Activated T-helper 1 cell treated with anti-CD3 and anti-CD28 coated beads, Interleukin-12 subunit alpha, Interleukin-12 subunit beta, Interleukin-2, Interleukin-4 antibody, amounts not matched to agents 30 ng/mL and 10 ng/mL and 1 ng/mL, durations not matched to agents 14 hours and 24 hours and 36 hours (primary cell): Measurements from ENCODE around the gene HMOX2. TPM values are rescaled to one million over a fixed set of nuclear protein-coding genes. Genes with fewer than 3 reads are reported as not detected.

Experiments used
- DNase-seq: peaks from one replicate; pipeline ENCODE4 v3.0.0; 2021; ENCODE audit warnings: low spot score
- H3K27ac Mint-ChIP-seq: one replicate; pipeline ENCODE4 v1.8.0; 2021; ENCODE audit warnings: mild to moderate bottlenecking, mixed read lengths
- H3K27me3 Mint-ChIP-seq: one replicate; pipeline ENCODE4 v1.8.0; 2022; ENCODE audit warnings: mild to moderate bottlenecking, moderate library complexity, mixed read lengths; ENCODE audit not compliant: insufficient read depth
- H3K36me3 Mint-ChIP-seq: one replicate; pipeline ENCODE4 v1.8.0; 2021; ENCODE audit warnings: low read depth, mixed read lengths
- H3K4me1 Mint-ChIP-seq: one replicate; pipeline ENCODE4 v1.8.0; 2021; ENCODE audit warnings: low read depth, mixed read lengths
- H3K4me3 Mint-ChIP-seq: one replicate; pipeline ENCODE4 v1.8.0; 2021; ENCODE audit warnings: mild to moderate bottlenecking, moderate library complexity, mixed read lengths
- H3K9me3 Mint-ChIP-seq: one replicate; pipeline ENCODE4 v1.8.0; 2021; ENCODE audit warnings: mixed read lengths
- intact Hi-C: fragments of 100-400 bp; cut with micrococcal nuclease; formaldehyde crosslinking; loops from one replicate; pipeline ENCODE4 v1.15.1; 2024
- total RNA-seq: library from RNA; stranded (reverse); gene quantifications from 2 replicates; pipeline ENCODE4 v1.2.3, GENCODE V29; 2022

The HMOX2 gene
- total RNA-seq, 1 donor from 2014 or later, result 64.7 TPM

GRCh38 chr16:4474192-4474961 lies 1.8 kb upstream of the HMOX2 start, which contains the start of gene NMRAL1:
Gene NMRAL1 (minus strand): TSS chr16:4474625. CDS start chr16:4474132, 493 bp downstream.
- intact Hi-C loops, result no loop called here
- Mint-ChIP-seq H3K4me1 (peaks cover 21% of the 10 kb centered on the region), H3K9me3 (no peaks in the 10 kb centered on the region), H3K27me3 (no peaks in the 10 kb centered on the region), H3K27ac (peak within 1 kb of the TSS; percentile 87), H3K4me3 (peak within 1 kb of the TSS; percentile 88), H3K36me3 (peaks cover 13% of the 10 kb centered on the region)
- DNase-seq, result peak; percentile 82

GRCh38 chr16:4477966-4478365 lies 1.8 kb downstream of the HMOX2 start:
- peaks cover 38% of the 10 kb centered on the region for H3K4me1 Mint-ChIP-seq
- no peak for DNase-seq
- intact Hi-C loops, result loop anchor here (2.0 to 5.0 kb wide), 4 partner anchors 147 to 371 kb away; partner anchors contain the start of genes ADCY9, MGRN1 and TFAP4
- H3K27ac Mint-ChIP-seq, result peak overlapping the region; percentile 44
- H3K9me3 Mint-ChIP-seq, result no peaks in the 10 kb centered on the region
- peak overlapping the region; percentile 89 for H3K4me3 Mint-ChIP-seq
- no peaks in the 10 kb centered on the region for H3K27me3 Mint-ChIP-seq
- peaks cover 15% of the 10 kb centered on the region for H3K36me3 Mint-ChIP-seq

GRCh38 chr16:4481526-4481925 lies 5.3 kb downstream of the HMOX2 start:
- no peak overlapping the region for H3K4me3 Mint-ChIP-seq
- peaks cover 48% of the 10 kb centered on the region for H3K4me1 Mint-ChIP-seq
- H3K27me3 Mint-ChIP-seq, result no peaks in the 10 kb centered on the region
- no peaks in the 10 kb centered on the region for H3K9me3 Mint-ChIP-seq
- intact Hi-C loops, result no loop called here
- H3K36me3 Mint-ChIP-seq, result peaks cover 20% of the 10 kb centered on the region
- no peak overlapping the region for H3K27ac Mint-ChIP-seq
- no peak for DNase-seq

GRCh38 chr16:4481963-4482362 lies 5.8 kb downstream of the HMOX2 start:
- H3K27me3 Mint-ChIP-seq, result no peaks in the 10 kb centered on the region
- H3K4me1 Mint-ChIP-seq, result peaks cover 49% of the 10 kb centered on the region
- intact Hi-C loops, result no loop called here
- DNase-seq, result no peak
- no peaks in the 10 kb centered on the region for H3K9me3 Mint-ChIP-seq
- H3K36me3 Mint-ChIP-seq, result peaks cover 20% of the 10 kb centered on the region
- H3K27ac Mint-ChIP-seq, result no peak overlapping the region
- H3K4me3 Mint-ChIP-seq, result no peak overlapping the region

GRCh38 chr16:4486126-4486893 lies 10.1 kb downstream of the HMOX2 start:
- no peak overlapping the region for H3K4me3 Mint-ChIP-seq
- H3K9me3 Mint-ChIP-seq, result no peaks in the 10 kb centered on the region
- peaks cover 28% of the 10 kb centered on the region for H3K36me3 Mint-ChIP-seq
- no peaks in the 10 kb centered on the region for H3K27me3 Mint-ChIP-seq
- no peak for DNase-seq
- intact Hi-C loops, result no loop called here
- peak overlapping the region; percentile 33 for H3K27ac Mint-ChIP-seq
- peaks cover 61% of the 10 kb centered on the region for H3K4me1 Mint-ChIP-seq

- intact Hi-C loops, result loop anchor here (1.0 kb wide), 2 partner anchors 12 to 17 kb away; partner anchors contain the start of gene HMOX2
- no peak for DNase-seq
- Mint-ChIP-seq H3K36me3 (peaks cover 24% of the 10 kb centered on the region), H3K27me3 (no peaks in the 10 kb centered on the region), H3K27ac (peak overlapping the region; percentile 76), H3K9me3 (no peaks in the 10 kb centered on the region), H3K4me3 (peak overlapping the region; percentile 48), H3K4me1 (peaks cover 45% of the 10 kb centered on the region)
Observed at GRCh38 chr16:4487955-4488498, 11.8 kb downstream of the HMOX2 start.

- H3K36me3 Mint-ChIP-seq, result peaks cover 28% of the 10 kb centered on the region
- H3K4me1 Mint-ChIP-seq, result peaks cover 50% of the 10 kb centered on the region
- H3K27me3 Mint-ChIP-seq, result no peaks in the 10 kb centered on the region
- no peaks in the 10 kb centered on the region for H3K9me3 Mint-ChIP-seq
- no peak for DNase-seq
- H3K27ac Mint-ChIP-seq, result peak overlapping the region; percentile 76
- intact Hi-C loops, result loop anchor here (1.0 kb wide), 2 partner anchors 12 to 17 kb away; partner anchors contain the start of gene HMOX2
- H3K4me3 Mint-ChIP-seq, result peak overlapping the region; percentile 48
Observed at GRCh38 chr16:4488499-4488967, 12.3 kb downstream of the HMOX2 start.

- DNase-seq, result no peak
- Mint-ChIP-seq H3K27ac (peak overlapping the region; percentile 76), H3K36me3 (peaks cover 29% of the 10 kb centered on the region), H3K4me1 (peaks cover 51% of the 10 kb centered on the region), H3K27me3 (no peaks in the 10 kb centered on the region), H3K9me3 (no peaks in the 10 kb centered on the region), H3K4me3 (peak overlapping the region; percentile 48)
- intact Hi-C loops, result no loop called here
Observed at GRCh38 chr16:4489030-4489429, 12.8 kb downstream of the HMOX2 start.

GRCh38 chr16:4491898-4492297 lies 15.7 kb downstream of the HMOX2 start:
- Mint-ChIP-seq H3K4me3 (no peak overlapping the region), H3K27me3 (no peaks in the 10 kb centered on the region), H3K9me3 (no peaks in the 10 kb centered on the region), H3K4me1 (peaks cover 45% of the 10 kb centered on the region), H3K27ac (no peak overlapping the region), H3K36me3 (peaks cover 20% of the 10 kb centered on the region)
- intact Hi-C loops, result no loop called here
- DNase-seq, result no peak

GRCh38 chr16:4494746-4495490 lies 18.7 kb downstream of the HMOX2 start:
- no peaks in the 10 kb centered on the region for H3K27me3 Mint-ChIP-seq
- no peaks in the 10 kb centered on the region for H3K9me3 Mint-ChIP-seq
- peaks cover 26% of the 10 kb centered on the region for H3K36me3 Mint-ChIP-seq
- no peak overlapping the region for H3K4me3 Mint-ChIP-seq
- H3K27ac Mint-ChIP-seq, result no peak overlapping the region
- no peak for DNase-seq
- intact Hi-C loops, result no loop called here
- peaks cover 51% of the 10 kb centered on the region for H3K4me1 Mint-ChIP-seq

GRCh38 chr16:4495766-4496165 lies 19.6 kb downstream of the HMOX2 start:
- Mint-ChIP-seq H3K27me3 (no peaks in the 10 kb centered on the region), H3K9me3 (no peaks in the 10 kb centered on the region), H3K4me3 (no peak overlapping the region), H3K27ac (no peak overlapping the region), H3K36me3 (peaks cover 26% of the 10 kb centered on the region), H3K4me1 (peaks cover 51% of the 10 kb centered on the region)
- DNase-seq, result no peak
- intact Hi-C loops, result no loop called here

- Mint-ChIP-seq H3K4me3 (no peak overlapping the region), H3K9me3 (no peaks in the 10 kb centered on the region), H3K27ac (peak overlapping the region; percentile 18), H3K36me3 (peaks cover 21% of the 10 kb centered on the region), H3K4me1 (peaks cover 55% of the 10 kb centered on the region), H3K27me3 (no peaks in the 10 kb centered on the region)
- intact Hi-C loops, result no loop called here
- no peak for DNase-seq
Observed at GRCh38 chr16:4496305-4496704, 20.1 kb downstream of the HMOX2 start.
